PFSK-1 (cell line): ENCODE measurements around the gene METTL1.

Experiments
- POLR2AphosphoS5 ChIP-seq: IDR thresholded peaks from 2 replicates; pipeline ENCODE4 v1.6.1; 2012; ENCODE audit warnings: low read depth, mild to moderate bottlenecking, control low read depth, low read length, moderate library complexity
- TF ChIP-seq, protein P1 (sequence below), 2 experiments: IDR thresholded peaks; 2 replicates each; pipeline versions ENCODE4 v1.6.1 to v1.8.0; 2011 to 2012; ENCODE audit warnings: low read depth in 2 of 2, low read length in 2 of 2, control low read depth in 1 of 2, inconsistent platforms in 1 of 2, mild to moderate bottlenecking in 1 of 2, moderate library complexity in 1 of 2; ENCODE audit not compliant: insufficient read depth in 1 of 2

- TF ChIP-seq POLR2AphosphoS5, result no peak
- TF ChIP-seq, protein P1, sequence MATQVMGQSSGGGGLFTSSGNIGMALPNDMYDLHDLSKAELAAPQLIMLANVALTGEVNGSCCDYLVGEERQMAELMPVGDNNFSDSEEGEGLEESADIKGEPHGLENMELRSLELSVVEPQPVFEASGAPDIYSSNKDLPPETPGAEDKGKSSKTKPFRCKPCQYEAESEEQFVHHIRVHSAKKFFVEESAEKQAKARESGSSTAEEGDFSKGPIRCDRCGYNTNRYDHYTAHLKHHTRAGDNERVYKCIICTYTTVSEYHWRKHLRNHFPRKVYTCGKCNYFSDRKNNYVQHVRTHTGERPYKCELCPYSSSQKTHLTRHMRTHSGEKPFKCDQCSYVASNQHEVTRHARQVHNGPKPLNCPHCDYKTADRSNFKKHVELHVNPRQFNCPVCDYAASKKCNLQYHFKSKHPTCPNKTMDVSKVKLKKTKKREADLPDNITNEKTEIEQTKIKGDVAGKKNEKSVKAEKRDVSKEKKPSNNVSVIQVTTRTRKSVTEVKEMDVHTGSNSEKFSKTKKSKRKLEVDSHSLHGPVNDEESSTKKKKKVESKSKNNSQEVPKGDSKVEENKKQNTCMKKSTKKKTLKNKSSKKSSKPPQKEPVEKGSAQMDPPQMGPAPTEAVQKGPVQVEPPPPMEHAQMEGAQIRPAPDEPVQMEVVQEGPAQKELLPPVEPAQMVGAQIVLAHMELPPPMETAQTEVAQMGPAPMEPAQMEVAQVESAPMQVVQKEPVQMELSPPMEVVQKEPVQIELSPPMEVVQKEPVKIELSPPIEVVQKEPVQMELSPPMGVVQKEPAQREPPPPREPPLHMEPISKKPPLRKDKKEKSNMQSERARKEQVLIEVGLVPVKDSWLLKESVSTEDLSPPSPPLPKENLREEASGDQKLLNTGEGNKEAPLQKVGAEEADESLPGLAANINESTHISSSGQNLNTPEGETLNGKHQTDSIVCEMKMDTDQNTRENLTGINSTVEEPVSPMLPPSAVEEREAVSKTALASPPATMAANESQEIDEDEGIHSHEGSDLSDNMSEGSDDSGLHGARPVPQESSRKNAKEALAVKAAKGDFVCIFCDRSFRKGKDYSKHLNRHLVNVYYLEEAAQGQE (IDR thresholded peaks at IDR 0.05; ENCODE audit: insufficient read depth in 1 of 2, low read depth in 2 of 2, low read length in 2 of 2), result no peak
Observed at GRCh38 chr12:57762463-57762862, 9.4 kb downstream of the METTL1 start.
